Uterus (tissue), 4 donors: ENCODE data around the gene SIM2. TPM values are rescaled to one million over a fixed set of nuclear protein-coding genes. Genes with fewer than 3 reads are reported as not detected.

Experiments used
- DNase-seq, 2 donors: peaks; one replicate each; pipeline ENCODE4 v3.0.0-alpha.2; 2019 to 2020
- H3K27ac ChIP-seq, 2 donors: fragments of 200-600 bp; sonication (generic); 1 replicate in 1 of 2; 2 replicates in 1 of 2; pipeline ENCODE4 v1.5.1; 2016 to 2018
- H3K27me3 ChIP-seq, 2 donors: fragments of 200-600 bp; sonication (generic); one replicate each; pipeline ENCODE4 v1.5.1; 2018 to 2019; ENCODE audit warnings: control low read depth in 1 of 2
- H3K36me3 ChIP-seq, 2 donors: fragments of 200-600 bp; sonication (generic); one replicate each; pipeline ENCODE4 v1.5.1; 2019; ENCODE audit warnings: control low read depth in 1 of 2
- H3K4me1 ChIP-seq, 2 donors: fragments of 200-600 bp; sonication (generic); one replicate each; pipeline ENCODE4 v1.5.1; 2018 to 2019; ENCODE audit warnings: control low read depth in 1 of 2
- H3K4me3 ChIP-seq, 2 donors: fragments of 200-600 bp; sonication (generic); 1 replicate in 1 of 2; 2 replicates in 1 of 2; pipeline ENCODE4 v1.5.1; 2018 to 2019; ENCODE audit warnings: mild to moderate bottlenecking in 1 of 2
- H3K9me3 ChIP-seq, 2 donors: fragments of 200-600 bp; sonication (generic); one replicate each; pipeline ENCODE4 v1.5.1; 2019; ENCODE audit warnings: control low read depth in 1 of 2
- CTCF ChIP-seq, 4 experiments: fragments of 200-600 bp in 2 of 4; fragments of 450-650 bp in 2 of 4; sonication (generic) in 2 of 4; IDR thresholded peaks; one replicate each; pipeline ENCODE4 v1.5.1; 2016 to 2019; ENCODE audit warnings: antibody characterized with exemption in 4 of 4, mild to moderate bottlenecking in 2 of 4, moderate library complexity in 1 of 4
- POLR2A ChIP-seq, 2 donors: fragments of 450-650 bp; IDR thresholded peaks; one replicate each; pipeline ENCODE4 v1.6.1; 2016; ENCODE audit warnings: antibody characterized with exemption in 2 of 2, mild to moderate bottlenecking in 1 of 2, moderate library complexity in 1 of 2
- intact Hi-C: fragments of 100-400 bp; cut with DNase I; formaldehyde crosslinking; loops from one replicate; pipeline ENCODE4 v1.15.1; 2023; ENCODE audit warnings: low total_unique reads
- total RNA-seq, 4 donors: library from RNA; depleted of rRNA in 3 of 4; stranded (reverse); fragments of >200 nt in 3 of 4; gene quantifications; one replicate each; pipeline versions ENCODE4 v1.1.0 to v1.2.4, GENCODE V29; 2014 to 2023
- donor health status: DM: yes; HTN: yes; CAD: no.

SIM2 gene
- total RNA-seq, 4 donors from 2014 or later: 0.21 to 0.59 TPM; not detected in 2

DNA sequence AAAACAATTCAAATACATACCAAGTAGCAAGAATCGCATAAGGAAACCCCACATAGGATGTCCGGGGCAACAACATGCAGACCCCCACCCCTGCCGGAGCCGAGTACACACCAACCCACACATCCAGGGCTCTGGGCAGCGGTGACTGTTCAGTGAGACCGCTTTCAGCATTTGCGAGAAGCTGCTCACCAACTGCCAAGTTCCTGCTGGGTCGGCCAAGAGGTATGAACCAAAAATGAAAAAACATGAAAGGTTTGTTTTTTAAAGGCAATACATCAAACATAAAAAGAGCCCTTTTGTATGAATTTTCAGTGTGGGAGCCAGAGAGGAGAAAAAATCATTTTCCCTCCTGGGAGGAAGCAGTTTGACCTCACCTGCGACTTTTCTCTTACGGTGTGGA is 92.3 kb downstream of the SIM2 start:
- Histone ChIP-seq H3K4me3 (no peak overlapping the region), H3K36me3 (no peaks in the 10 kb centered on the region), H3K27me3 (no peaks in the 10 kb centered on the region), H3K4me1 (no peaks in the 10 kb centered on the region), H3K9me3 (no peaks in the 10 kb centered on the region), H3K27ac (no peak overlapping the region)
- no peak for TF ChIP-seq CTCF (IDR thresholded peaks at IDR 0.05)
- no peak for DNase-seq
- intact Hi-C loops: no loop called here

DNA sequence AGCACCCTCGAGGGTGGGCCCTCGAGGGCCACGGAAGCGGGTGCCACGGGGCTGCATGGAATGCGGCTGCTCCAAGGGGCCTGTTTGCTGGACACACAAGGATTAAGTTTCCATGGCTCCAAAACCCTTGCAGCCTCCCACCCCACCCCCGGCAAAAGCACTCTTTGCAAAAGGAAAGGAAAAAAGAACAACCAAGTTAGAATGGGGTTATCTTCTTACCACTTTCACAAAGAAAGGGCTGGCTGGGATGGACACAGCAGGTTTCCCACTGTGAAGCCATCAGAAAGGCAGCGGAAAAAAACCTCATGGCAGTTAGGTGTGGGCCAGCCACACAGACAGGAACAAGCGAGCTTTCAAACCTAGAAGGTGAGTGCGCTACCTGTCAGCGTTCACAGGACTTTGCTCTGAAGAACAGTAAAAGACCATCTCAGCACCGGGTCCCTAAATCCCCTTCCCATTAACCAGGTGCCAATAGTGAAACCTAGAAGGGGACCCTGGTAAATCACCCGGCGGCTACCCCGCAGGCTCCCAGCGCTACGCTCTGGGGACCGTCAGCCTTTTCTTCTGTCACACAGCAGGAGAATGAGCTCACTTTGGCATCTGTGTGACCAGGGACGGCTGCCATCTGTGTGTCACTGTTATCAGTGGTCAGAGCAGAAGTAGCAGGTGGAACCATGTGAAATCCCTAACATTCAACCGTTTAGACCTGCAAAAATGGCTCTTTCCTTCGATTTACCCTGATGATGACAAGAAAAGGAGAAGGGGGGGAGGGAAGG is 93.0 kb downstream of the SIM2 start:
- no peaks in the 10 kb centered on the region for H3K36me3 ChIP-seq
- H3K4me3 ChIP-seq: no peak overlapping the region
- intact Hi-C loops: no loop called here
- no peak for DNase-seq
- H3K27ac ChIP-seq: no peak overlapping the region
- TF ChIP-seq CTCF (IDR thresholded peaks at IDR 0.05) (no peak), POLR2A (IDR thresholded peaks at IDR 0.05) (no peak)
- no peaks in the 10 kb centered on the region for H3K4me1 ChIP-seq
- H3K27me3 ChIP-seq: no peaks in the 10 kb centered on the region
- H3K9me3 ChIP-seq: no peaks in the 10 kb centered on the region

DNA sequence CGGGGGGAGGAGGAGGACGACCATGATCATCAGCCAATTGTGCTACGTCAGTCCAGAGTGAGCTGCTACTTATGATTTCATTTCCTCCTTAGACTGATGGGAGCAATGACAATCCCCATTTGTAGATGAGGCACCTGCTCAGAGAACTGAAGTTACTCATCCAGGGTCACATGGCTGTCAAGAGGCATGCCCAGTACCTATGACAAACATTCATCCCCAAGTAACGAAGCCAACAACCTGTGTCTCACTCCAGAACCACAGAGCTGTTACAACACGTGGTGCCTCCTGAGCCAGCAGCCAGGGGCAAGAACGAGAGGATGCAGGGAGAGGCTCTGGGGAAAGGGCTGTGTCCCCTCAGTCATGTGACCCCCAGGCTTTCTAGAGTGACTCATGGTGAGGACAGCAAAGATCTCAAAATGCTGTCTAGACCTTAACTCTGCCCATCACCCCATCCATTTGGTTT is 93.6 kb downstream of the SIM2 start:
- no peak for TF ChIP-seq CTCF (IDR thresholded peaks at IDR 0.05)
- no peak for TF ChIP-seq POLR2A (IDR thresholded peaks at IDR 0.05)
- Histone ChIP-seq H3K36me3 (no peaks in the 10 kb centered on the region), H3K27ac (no peak overlapping the region), H3K9me3 (no peaks in the 10 kb centered on the region), H3K4me3 (no peak overlapping the region), H3K27me3 (no peaks in the 10 kb centered on the region), H3K4me1 (no peaks in the 10 kb centered on the region)
- intact Hi-C loops: no loop called here
- DNase-seq: no peak

GRCh38 chr21:36796070-36796469 is 97.2 kb downstream of the SIM2 start:
- TF ChIP-seq POLR2A (IDR thresholded peaks at IDR 0.05) (no peak), CTCF (IDR thresholded peaks at IDR 0.05) (no peak)
- H3K27ac ChIP-seq: no peak overlapping the region
- no peak overlapping the region for H3K4me3 ChIP-seq
- no peaks in the 10 kb centered on the region for H3K27me3 ChIP-seq
- H3K4me1 ChIP-seq: no peaks in the 10 kb centered on the region
- no peak for DNase-seq
- no peaks in the 10 kb centered on the region for H3K36me3 ChIP-seq
- intact Hi-C loops: no loop called here
- H3K9me3 ChIP-seq: peaks cover 0 to 5% of the 10 kb centered on the region in 2 donors

DNA sequence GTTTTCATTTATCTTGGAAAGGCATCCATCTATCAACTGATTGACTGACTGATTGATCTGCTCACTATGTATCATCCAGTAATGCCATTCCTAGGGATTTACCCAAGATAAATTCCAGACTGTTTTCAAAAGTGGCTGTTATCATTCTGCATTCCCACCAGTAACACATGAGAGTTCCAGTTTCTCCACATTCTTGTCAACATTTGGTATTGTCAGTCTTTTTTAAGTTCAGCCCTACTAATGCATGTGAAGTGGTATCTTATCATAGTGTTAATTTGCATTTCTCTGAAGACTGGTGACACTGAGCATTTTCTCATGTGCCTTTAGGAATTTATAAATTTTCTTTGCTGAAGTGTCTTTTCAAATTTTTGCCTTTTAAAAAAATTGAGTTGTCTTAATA is 99.6 kb downstream of the SIM2 start:
- intact Hi-C loops: no loop called here
- TF ChIP-seq POLR2A (IDR thresholded peaks at IDR 0.05): no peak
- no peak for TF ChIP-seq CTCF (IDR thresholded peaks at IDR 0.05)
- Histone ChIP-seq H3K27me3 (no peaks in the 10 kb centered on the region), H3K4me3 (no peak overlapping the region), H3K36me3 (no peaks in the 10 kb centered on the region), H3K27ac (no peak overlapping the region), H3K4me1 (no peaks in the 10 kb centered on the region), H3K9me3 (peaks cover 0 to 5% of the 10 kb centered on the region in 2 donors)
- DNase-seq: no peak

Other genes starting within 250 kb of the SIM2 start
- not detected for gene CLDN14, start 219.0 kb upstream of the SIM2 start, total RNA-seq